Stomach (tissue), 4 donors: ENCODE measurements around the gene EIF3C.
"Not testable (repeated sequence)": the region's sequence is repeated elsewhere in the genome, so short reads cannot be mapped to it uniquely, and the experiment has no call there.

ENCODE experiments used
- EP300 ChIP-seq: sonication (generic); formaldehyde crosslinking; IDR thresholded peaks from one replicate; pipeline ENCODE4 v1.6.1; 2017; ENCODE audit warnings: antibody characterized with exemption
- POLR2A ChIP-seq, 4 donors: fragments of 450-650 bp; IDR thresholded peaks; one replicate each; pipeline ENCODE4 v1.6.1; 2016; ENCODE audit warnings: antibody characterized with exemption in 4 of 4, control low read depth in 2 of 4, mild to moderate bottlenecking in 1 of 4, moderate library complexity in 1 of 4
- POLR2AphosphoS5 ChIP-seq, 3 donors: sonication (generic); formaldehyde crosslinking; IDR thresholded peaks; one replicate each; pipeline ENCODE4 v1.6.1; 2016; ENCODE audit warnings: antibody characterized with exemption in 3 of 3
- TF ChIP-seq, protein P1 (sequence below), 7 experiments: fragments of 450-650 bp in 4 of 7; fragments of 200-600 bp in 3 of 7; sonication (generic) in 3 of 7; IDR thresholded peaks; one replicate each; pipeline ENCODE4 v1.5.1; 2016 to 2019; ENCODE audit warnings: antibody characterized with exemption in 7 of 7, control low read depth in 2 of 7, mild to moderate bottlenecking in 1 of 7

DNA sequence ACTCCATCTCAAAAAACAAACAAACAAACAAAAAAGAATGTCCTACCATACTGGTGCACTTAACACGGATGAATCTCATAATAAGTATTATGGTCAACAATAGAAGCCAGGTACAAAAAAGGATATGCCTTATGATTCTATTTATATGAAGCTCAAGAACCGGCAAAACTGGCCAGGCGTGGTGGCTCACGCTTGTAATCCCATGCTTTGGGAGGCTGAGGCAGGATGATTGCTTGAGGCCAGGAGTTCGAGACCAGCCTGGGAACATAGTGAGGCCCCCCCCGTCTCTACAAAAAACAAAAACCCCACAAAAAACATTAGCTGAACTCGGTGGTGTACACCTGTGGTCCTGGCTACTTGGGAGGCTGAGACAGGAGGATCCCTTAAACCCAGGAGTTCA is 7.0 kb upstream of the EIF3C start:
- TF ChIP-seq, protein P1, sequence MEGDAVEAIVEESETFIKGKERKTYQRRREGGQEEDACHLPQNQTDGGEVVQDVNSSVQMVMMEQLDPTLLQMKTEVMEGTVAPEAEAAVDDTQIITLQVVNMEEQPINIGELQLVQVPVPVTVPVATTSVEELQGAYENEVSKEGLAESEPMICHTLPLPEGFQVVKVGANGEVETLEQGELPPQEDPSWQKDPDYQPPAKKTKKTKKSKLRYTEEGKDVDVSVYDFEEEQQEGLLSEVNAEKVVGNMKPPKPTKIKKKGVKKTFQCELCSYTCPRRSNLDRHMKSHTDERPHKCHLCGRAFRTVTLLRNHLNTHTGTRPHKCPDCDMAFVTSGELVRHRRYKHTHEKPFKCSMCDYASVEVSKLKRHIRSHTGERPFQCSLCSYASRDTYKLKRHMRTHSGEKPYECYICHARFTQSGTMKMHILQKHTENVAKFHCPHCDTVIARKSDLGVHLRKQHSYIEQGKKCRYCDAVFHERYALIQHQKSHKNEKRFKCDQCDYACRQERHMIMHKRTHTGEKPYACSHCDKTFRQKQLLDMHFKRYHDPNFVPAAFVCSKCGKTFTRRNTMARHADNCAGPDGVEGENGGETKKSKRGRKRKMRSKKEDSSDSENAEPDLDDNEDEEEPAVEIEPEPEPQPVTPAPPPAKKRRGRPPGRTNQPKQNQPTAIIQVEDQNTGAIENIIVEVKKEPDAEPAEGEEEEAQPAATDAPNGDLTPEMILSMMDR (IDR thresholded peaks at IDR 0.05), result not testable (repeated sequence)
- TF ChIP-seq EP300; POLR2AphosphoS5 (IDR thresholded peaks at IDR 0.05); POLR2A (IDR thresholded peaks at IDR 0.05): not testable (repeated sequence)
